Stimulated activated CD4-positive, alpha-beta T cell treated with anti-CD3 and anti-CD28 coated beads, TNF-alpha, amount 100 ng/mL, for 24 hours (primary cell): ENCODE measurements around the gene SEC23IP.

ENCODE experiments used
- DNase-seq, 3 experiments: peaks; one replicate each; pipeline ENCODE4 v3.0.0-alpha.2; 2020; ENCODE audit warnings: low read depth in 3 of 3

The SEC23IP gene

DNA sequence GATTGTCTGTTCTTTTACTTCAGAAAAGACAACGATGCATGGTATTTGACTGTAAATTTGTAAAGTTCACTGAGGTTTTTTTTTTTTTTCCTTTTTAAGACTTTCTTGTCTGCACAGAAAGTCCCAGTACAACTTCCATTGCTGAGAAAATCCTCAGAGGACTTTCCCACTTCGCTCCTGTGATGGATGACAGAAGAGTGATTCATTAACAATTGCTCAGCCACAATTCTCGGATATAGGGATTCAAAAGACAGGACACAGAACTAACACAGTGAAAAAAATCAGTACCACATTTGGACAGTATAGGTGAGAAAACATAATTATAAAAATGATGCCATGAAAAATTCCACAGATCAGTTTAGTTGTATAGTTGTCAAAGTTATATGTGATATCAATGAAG lies 48.0 kb downstream of the SEC23IP start:
- no peak for DNase-seq

DNA sequence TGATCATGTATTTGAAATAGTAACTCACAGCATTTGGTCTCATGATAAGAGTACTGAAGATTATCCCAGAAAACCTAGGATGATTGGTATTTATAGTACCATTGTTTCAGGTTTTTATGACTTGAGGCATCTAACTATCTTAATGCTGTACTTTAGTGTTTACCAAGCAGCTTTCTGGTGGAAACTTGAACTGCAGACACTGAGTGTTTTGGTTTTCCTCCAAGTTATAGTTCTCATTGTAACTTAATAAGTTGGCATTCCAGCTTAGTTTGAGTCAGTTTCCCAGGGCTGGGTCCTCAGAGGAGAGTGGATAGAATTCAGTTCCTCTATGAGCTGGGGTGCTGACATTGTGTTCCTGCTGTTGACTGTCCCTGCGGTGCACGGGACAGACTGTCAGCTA lies 50.4 kb downstream of the SEC23IP start:
- DNase-seq, result no peak

DNA sequence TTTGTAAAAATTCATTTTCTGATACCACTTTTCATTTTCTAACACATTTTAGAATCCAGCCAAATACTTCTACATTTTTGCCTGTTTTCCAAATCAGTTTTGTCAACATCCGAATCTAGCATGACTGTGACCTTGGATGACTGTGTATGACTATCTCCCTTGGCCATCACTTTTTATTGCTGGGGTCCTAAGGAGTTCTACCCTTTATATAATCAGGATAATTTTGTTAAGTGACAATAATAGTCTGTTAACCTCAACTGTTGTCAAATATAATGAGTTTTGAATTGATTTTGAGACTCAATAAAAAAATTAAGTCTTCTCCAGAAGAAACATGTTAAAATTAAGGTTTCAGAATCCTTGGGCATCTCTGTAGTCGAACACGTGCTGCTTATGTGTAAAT lies 53.3 kb downstream of the SEC23IP start:
- DNase-seq, result no peak

DNA sequence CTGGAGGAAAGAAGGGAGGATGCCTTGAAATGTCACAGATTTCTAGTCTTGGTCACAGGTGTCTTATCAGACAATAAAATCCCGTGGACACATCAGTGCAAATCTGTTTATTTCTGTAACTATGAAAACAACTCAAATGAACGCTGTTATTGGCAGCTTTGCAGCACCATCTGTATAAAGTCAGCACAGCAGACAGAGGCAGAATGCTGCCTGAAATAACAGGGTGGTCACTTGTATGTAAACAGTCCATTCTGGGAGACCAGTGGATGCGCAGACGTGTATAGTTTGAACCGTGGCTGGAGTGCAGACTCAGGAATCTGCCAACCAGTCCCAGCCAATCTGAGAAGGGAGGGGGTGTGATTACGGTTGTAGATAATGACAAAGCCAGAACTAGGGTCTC lies 54.8 kb downstream of the SEC23IP start:
- no peak for DNase-seq

DNA sequence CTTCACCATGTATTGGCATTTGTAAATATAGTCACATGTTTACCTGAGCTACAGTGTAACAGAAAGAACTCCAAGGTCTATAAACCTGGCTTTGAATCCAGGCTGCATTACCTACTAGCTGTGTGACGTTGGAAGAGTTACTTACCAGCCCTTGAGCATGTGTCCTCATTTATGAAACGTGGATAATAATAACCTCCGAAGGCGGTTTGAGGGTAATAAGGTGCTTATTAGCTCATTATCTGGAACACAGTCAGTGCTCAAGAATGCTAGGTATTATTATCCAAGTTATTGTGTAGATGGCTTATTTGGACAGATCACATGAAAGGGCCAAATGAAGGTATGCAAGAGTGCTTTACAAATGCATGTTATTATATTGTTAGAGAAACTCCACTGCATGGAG lies 64.9 kb downstream of the SEC23IP start:
- no peak for DNase-seq

DNA sequence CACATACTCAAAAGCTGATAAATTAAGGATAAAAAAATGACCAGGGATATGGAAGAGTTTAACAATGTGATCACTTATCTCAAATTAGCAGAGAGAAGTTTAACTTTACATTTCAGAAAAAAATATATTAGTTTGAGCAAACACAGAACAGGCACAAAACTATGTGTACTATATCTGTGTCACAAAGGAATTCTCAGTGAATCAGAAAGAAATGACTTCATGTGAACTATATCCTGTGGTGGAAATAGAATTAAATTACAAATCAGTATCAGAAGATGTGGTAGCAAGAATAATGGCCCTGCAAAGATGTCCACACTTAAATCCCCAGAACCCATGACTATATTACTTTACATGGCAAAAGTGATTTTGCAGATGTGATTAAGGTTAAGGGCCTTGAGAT lies 70.3 kb downstream of the SEC23IP start:
- no peak for DNase-seq

DNA sequence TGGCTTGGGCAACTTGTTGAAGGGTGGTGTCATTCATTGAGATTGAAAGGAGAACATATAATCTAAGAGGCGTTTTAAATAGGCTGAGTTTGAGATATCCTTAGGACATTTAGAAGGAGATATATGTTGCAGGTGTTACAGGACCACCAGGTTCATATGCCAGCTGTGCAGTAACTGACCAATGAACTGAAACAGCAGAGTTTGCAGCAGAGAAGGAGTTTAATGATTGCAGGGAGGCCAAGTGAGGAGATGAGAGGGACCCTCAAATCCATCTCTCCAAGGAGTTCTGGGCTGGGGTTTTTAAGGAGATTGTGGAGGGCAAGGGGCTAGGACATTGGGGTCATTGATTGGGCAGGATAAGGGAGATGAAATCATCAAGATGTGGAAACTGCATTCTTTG lies 74.5 kb downstream of the SEC23IP start:
- DNase-seq, result no peak

DNA sequence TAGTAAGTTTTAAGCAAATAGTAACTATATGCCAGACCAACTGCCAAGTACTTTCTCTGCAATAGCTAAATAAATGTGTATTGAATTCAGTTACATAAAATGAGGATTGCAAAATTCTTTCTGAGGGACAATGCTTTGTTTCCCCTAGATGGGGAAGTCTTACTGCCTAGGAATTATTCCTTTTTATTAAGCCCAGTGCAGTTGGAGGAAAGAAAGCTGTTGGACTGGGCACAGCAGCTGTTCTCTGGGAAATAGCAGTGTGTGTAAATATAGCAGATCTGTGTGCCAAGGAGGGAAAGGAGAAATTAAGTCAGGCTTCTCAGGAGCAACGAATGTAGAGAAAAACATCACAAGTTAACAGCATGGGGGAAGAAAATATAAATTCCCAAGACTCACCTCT lies 77.1 kb downstream of the SEC23IP start:
- DNase-seq, result no peak

DNA sequence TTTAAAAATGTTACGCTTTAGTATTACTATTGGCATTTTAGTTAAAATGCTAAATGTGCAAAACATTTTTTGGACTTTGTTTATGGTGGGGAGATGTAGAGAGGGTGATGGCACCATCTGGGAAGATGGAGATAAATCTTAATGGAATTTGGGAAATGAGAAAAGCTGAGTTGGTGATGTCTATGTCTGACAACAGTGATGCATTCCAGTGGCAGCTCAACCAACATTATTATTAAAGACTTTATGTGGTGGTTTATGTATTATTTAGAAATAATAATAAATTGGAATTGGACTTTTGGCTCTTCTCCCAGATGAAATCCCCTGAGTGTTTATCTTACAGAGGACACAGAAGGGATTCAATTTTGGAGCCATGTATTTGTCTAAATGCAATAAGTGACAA lies 77.6 kb downstream of the SEC23IP start:
- DNase-seq, result no peak

DNA sequence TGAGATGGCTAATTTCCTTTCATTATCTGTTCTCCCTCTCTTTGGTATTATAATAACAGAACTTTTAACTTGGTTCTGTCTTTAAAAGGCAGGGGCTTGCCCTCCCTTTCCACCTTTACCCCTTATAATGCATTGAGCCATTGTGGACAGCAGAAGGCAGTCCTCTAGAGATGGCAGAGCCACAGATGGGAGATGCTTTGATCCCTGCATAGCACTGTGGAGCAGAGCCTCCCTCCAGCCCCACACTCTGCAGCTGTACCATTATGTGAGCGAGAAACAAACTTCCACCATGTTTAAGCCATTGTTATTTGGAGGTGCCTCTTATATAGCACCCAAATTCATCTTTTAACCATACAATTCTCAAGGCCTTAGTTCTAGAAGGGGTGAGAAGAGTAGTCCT lies 78.4 kb downstream of the SEC23IP start:
- no peak for DNase-seq

DNA sequence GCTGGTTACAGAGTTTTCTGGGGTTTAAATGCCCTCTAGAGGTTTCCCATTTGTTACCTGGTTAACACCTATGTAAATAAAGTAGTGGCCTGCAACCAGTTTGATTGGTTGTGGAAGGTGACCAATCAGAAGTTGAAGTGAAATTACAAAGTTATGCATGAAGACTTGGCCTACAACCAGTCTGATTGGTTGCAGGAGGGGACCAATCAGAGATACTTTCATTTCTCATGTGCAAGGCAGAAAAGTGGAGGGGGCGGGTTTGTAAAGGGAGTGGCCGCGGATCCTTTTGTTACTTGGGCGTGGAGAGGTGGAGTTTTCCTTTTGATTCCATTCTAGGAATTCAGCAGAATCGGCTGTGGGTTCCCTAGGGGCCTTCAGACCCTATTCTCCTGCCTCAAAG lies 80.8 kb downstream of the SEC23IP start:
- no peak for DNase-seq

DNA sequence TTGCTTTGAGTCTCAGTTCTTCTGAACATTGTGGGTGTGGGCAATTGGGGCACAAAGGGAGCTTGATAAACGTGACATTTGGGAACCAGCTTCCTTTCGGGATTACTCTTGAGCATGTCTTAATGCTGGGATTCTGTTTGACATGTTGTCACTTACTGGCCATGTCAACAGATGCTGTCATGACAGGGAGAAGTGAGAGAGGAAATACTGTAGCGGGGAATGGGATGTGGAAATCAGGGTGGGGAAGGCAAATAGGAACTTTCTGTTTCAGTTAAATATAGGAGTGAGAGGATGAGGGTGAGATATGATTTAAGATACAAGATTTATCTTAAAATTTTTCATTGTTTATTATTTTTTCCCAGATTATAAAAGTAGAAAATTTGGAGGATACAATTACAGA lies 83.9 kb downstream of the SEC23IP start:
- no peak for DNase-seq

DNA sequence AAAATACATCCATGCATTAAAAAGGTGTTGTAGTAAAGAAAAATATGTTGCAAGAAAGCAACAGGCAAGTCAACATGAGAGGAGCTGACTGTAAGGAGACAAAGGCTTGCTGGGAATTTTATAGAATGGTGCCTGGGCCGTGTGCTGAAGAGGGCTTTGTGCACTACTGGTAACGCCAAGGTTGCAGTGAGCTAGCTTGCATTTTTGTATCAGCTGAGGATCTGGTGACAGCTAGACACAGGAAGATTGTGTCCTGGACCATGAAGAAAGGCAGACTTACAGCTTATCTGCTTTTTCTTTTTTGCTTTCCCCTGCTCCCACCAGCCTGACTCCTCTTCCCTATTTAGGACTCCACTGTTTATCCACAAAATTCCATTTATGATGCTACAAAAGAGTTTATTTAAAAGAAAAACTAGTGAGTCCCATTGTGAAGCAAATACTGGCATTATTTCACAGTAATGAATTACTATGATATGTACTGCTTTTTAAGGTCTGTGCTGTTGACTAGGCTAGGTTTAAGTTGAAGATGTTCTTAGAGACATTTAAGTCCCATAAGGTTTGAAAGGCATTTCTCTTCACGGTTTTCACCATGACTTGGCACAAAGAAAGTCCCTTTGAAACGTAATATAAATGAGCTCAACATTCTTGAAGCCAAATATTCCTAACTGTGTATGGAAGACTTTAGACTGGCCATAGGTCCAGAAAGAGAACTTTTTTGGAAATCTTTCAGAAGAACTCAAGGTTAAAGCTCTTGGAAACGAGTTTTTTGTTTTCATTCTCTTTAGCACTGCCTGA lies 88.6 kb downstream of the SEC23IP start:
- no peak for DNase-seq

DNA sequence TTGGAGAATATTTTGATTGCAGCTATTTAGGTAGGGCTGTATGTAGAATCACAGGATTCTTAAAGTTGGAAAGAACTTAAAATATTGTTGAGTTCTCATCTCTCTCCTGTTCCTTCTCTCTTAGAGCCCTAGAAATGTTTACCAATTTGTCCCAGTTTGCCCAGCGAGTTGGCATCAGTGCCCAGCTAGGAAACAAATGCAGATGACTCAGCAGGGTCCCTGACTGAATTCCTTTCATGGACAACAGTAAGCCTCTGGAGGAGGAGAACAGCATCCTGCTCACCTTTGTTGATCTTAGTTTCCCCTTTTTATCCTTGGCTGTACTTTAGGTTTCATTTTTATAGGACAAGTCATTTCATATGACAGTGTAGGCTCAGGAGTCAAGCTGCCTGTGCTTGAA lies 89.3 kb downstream of the SEC23IP start:
- DNase-seq, result no peak

DNA sequence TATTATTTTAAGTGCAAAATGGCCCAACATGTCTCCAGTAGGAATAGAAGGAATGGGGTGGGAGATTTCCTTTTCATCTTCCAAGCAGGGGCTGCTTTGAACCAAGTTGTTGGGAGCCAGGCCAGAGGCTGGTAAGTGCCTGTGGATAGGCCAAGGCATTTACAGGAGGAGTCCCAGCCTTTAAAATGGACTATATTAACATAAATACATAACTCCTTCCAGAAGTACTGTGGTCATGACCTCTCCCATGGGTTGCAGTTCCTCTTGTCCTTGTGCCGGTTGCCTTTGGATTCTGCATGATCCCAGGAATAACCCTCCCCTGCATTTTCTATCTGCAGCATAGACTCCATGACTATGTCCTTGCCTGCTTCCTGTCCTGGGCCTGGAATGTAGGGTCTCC lies 95.8 kb downstream of the SEC23IP start:
- DNase-seq, result no peak

DNA sequence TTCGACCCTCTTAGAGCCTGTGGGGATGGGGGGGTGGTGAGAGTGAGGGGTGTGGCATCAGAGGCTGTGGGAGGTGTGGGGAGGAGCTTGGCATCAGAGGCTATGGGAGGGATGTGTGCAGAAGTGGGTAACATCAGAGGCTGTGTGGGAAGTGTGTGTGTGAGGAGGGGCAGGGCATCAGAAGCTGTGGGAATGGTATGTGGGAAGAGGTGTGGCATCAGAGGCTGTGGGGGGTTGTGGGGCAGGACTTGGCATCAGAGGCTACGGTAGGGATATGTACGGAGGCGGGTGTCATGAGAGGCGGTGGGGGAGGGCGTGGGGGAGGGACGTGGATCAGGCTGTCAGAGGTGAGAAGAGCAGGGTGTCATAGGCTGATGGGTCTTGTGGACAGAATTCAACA lies 97.4 kb downstream of the SEC23IP start:
- DNase-seq, result no peak

DNA sequence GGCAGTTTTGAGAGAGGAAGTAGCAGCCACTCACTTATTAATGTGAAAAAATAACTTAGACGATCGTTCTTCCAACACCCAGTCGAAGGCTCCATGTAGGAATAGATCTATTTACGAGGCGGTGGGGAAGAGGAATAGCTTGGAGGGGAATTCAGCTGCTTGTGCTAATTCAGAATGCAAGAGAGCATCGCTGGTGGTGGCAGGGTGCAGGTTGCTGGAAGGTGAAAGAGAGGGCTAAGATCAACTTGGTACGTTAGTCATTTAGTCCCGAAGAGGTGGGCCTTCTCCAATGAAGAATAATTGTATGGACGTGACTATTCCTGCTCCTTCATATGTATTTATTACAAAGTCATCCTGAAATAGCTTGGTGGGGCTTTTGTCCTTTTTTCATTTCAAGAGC lies 98.5 kb downstream of the SEC23IP start:
- no peak for DNase-seq

DNA sequence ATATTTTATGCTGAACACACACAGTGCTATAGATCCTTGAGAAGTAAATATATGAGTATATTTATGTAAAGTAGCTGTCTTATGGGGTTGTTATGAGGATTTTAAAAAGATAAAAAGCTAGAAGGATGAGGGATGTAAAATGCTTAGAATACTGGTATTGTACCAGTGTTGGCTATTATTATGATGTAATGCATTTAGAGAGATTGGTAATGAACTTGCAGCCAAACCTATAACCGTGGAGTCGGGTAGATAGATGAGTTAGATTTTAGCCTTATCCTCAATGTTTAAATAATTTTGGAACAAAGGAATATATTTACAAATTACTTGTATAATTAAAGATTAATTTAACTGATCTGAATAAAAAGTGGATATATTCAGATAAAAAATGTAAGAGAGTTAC lies 99.3 kb downstream of the SEC23IP start:
- no peak for DNase-seq
